Left forelimb (tissue), 1 donor: ENCODE results near the gene NAA16.
A peak's percentile ranks its signal among the peaks of the same experiment; 100 is the strongest.

Experiments
- DNase-seq: peaks from one replicate; pipeline ENCODE4 v3.0.0-alpha.2; 2018; ENCODE audit warnings: low spot score

NAA16 gene

DNA sequence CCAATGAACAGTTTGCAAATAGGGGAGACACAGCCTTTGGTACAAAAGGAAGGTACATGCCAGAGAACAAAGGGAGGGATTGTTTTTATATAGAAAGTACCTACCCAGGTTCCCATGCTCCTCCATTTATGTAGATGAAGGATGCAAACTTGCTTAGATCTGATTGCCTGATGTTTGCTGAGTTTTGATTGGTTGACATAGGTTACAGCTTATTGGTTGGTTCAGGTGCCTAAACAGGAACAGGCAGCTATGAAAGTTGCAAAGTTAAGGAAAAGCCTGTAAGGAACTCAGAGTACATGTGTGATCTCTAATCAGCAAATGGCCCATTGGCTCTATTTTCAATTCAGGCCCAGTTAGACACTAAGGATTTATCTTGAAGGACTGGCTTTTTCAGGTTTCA, 6.5 kb upstream of the NAA16 start:
- no peak for DNase-seq

DNA sequence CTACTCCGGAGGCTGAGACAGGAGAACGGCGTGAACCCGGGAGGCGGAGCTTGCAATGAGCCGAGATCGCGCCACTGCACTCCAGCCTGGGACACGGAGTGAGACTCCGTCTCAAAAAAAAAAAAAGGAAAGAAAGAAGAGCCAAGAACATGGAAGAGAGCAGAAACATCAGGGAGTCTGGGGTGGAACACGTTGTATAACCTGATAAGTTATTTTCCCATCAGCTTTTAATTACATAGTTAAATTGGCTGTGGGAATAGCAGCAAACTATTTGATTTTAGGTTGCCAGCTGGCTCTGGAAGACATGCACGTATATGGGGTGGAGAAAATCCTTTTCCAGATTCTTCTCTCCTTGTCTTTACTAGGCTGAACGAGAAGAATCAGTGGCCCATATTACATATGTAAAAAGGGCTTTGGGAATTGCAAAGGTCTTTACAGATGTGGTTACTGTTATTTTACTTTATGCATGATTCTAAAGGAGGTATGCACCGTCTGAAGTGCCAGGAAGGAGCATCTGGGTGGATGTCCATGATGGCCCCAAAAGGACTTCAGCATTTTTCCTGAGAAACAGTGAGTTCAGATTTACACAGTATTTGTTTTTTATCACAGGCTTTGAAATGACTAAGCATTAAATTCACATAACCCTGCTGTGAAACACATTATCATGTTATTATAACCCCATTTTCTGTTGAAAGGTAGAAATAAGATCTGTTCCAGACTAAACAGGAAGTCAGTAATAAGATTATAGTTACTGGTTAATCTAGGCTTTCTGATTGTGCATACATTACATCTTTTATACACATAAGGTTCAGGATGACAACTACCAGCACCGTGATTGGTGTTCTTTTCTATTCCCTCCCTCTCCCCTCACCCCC, 4.6 kb upstream of the NAA16 start:
- DNase-seq: no peak

DNA sequence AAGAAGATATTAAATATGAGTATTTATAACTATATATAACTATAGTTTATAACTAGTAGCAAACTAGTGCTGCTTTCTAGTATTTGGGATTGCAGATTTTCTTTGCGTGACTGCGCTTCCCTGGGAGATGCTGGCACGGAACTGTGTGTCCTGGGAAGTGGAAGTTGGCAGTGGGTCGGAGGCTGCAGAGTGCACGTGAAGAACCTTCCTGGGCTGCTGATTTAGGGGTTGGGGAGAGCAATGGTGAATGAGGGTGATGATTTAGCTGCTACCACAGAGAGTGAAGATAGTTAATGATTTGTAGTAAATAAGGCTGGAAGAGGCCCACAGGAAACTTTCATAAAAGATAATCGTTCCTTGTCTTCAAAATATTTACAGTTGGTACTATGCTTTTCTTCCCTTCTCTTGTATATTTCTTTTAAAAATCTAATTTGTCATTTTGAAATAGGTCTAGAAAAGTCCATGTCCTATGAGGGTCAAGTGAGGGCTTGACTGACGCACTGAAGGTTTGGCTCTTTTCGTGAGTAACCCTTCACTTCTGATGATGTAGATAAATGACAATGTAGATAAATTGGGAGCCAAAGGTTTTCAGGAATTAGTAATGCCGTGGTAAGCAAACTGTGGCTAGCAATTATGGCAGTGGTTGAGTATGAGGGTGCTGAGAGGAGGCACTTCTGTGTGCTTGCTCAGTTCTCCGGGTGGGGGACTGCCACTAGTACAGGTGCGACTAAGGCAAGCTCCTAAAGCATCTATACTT, 3.0 kb upstream of the NAA16 start:
- no peak for DNase-seq

DNA sequence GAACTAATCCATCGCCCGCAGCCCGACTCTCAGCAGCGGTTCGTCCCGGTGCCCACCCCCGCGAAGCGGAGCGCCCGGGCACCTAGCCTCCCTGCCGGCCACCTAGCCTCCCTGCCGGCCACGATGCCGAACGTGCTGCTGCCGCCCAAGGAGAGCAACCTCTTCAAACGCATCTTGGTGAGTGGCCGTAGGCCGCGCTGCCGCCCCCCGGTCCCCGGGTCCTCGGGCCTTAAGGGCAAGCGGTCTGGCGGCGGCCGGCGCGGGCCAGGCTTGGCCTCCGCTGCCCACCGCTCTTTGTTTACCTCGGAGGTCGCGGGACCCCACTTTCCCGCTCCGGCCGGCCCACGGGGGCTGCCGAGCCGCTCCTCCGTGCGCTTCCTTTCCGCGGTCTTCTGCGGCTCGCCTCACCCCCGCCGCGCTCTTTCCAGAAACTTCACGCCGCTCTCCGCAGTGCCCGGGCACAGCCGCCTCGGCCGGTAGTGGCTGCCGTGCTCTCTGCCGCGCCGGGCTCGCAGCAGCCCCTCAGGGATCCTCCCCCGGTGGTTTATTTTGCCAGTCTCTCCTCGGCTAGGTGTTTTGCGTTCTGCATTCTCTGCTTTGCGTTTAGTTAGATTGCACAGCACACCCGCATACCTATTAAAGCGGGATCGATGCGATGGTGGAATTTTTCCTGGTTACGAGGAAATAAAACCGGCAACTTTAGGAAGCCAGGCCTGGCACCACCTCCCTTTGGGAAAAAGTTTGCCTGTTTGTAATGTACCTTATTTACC, 524 bp downstream of the NAA16 start:
- DNase-seq: peak; percentile 75

DNA sequence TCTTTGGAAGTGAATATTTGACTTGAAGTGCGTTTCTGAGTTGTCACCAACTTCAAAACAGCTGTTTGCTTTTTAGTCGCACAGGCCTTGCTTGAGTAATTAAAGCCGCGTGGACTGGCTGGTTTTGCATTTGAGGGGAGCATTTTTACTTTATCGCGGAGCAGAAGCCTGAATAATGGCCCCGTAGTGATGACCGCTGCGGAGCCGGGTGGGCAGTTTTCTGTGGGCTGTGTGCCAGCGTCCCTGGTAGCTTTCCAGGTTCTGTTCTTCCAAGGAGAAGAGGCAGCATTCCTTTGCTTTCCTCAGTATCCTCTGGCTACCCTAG, 1.1 kb downstream of the NAA16 start:
- peak; percentile 62 for DNase-seq

DNA sequence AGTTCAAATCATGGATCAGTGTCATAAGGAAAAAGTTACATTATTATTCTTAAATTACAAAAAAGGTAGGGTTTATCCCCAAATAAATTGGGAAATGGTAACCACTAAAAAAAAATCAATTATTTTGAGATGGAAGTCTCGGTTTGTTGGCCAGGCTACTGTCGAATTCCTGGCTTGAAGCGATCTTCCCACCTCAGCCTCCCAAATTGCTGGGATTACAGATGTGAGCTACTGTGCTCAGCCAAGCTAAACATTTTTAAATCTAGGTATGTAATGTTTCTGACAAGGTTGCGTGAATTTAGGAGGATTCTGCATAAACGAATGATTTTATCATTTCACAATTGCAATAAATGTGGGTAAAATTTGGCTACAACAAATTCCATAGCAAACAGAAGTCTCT, 2.0 kb downstream of the NAA16 start:
- no peak for DNase-seq

DNA sequence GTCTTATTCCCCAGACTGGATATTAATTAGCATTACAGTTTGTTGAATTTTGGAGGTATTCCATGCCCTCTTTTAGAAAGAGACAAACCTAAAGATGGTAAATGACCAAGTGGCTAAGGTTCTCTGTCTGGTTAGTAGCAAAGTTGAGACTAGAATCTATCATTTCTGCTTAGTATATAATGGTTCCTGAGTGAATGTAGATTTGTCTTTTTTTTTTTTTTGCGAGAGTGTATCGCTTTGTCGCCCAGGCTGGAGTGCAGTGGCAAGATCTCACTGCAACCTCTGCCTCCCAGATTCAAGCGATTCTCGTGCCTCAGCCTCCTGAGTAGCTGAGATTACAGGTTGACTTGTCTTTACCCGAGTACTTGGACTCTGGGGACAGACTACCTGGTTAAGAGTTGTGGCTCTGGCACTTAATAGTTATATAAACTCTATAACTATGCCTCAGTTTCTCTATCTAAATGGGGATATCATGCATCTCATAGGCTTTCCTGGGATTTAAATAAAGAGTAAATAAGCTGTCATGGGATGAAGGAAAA, 2.7 kb downstream of the NAA16 start:
- no peak for DNase-seq

DNA sequence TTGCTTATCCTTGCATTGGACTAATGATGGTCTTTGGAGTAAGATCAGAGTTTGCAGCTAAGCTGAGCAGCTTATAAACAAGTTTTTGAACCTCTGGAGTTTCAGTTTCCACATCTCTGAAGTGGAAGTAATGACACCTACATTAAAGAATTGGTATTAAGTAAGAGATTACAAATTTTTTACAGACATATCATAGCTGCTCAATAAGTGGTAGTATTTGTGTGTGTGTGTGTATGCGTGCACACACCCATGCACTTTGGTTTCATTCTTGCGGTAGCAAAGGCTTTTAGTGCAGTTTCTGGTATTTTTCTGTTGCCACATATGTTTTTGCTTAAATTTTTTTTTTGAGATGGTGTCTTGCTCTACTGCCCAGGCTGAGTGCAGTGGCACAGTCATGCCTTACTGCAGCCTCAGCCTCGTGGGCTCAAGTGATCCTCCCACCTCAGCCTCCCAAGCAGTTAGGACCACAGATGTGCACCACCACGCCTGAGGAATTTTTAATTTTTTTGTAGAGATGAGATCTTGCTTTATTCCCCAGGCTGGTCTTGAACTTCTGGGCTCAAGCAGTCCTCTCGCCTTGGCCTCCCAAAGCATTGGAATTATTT, 4.5 kb downstream of the NAA16 start:
- no peak for DNase-seq

DNA sequence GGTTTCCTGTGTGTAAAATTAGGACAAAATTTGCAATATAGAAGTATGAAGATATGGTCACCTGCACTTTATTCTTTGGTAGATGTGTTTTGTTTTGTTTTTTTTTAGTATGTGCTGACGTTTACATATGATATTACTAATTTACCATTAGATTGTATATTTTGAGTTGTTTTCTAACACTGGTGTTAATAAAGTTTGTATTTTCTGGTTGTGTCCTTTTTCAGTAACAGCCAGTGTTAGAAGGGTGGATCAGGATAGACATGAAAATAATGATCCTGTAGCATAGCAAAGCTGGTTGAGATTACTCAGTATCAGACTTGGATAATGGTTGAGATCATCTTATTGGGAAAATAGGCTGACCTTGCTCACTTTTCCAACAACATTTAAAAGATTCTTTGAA, 6.2 kb downstream of the NAA16 start:
- DNase-seq: no peak

DNA sequence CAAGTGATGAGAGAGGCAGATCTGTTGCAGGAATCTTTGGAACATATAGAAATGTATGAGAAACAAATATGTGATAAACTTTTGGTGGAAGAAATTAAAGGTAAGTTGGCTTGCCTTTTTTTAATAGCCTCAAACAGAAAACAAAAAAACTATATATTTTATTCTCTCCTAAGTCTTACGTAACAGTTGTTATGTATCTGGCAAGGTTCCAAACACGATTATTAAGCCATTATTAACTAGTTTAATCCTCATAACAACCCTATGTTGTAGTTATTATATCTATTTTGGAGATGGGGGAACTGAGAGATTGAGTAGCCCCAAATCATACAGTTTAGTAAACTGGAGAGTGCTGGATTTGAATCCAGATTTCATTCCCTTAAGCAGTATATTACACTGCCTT, 14.7 kb downstream of the NAA16 start:
- no peak for DNase-seq

DNA sequence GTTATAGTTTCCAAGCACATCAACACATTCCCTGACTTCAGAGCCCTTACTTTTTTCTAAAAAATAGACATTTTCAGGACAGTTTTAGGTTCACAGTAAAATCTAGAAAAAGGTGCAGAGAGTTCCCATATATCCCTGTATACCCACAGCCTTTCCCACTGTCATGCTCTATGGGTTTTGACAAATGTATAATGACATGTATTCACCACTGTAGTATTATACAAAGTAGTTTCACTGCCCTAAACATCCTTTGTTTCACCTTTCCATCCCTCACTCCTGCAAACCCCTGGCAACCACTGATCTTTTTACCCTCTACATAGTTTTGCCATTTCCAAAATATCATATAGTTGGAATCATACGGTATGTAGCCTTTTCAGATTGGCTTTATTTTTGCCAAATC, 15.6 kb downstream of the NAA16 start:
- DNase-seq: no peak

DNA sequence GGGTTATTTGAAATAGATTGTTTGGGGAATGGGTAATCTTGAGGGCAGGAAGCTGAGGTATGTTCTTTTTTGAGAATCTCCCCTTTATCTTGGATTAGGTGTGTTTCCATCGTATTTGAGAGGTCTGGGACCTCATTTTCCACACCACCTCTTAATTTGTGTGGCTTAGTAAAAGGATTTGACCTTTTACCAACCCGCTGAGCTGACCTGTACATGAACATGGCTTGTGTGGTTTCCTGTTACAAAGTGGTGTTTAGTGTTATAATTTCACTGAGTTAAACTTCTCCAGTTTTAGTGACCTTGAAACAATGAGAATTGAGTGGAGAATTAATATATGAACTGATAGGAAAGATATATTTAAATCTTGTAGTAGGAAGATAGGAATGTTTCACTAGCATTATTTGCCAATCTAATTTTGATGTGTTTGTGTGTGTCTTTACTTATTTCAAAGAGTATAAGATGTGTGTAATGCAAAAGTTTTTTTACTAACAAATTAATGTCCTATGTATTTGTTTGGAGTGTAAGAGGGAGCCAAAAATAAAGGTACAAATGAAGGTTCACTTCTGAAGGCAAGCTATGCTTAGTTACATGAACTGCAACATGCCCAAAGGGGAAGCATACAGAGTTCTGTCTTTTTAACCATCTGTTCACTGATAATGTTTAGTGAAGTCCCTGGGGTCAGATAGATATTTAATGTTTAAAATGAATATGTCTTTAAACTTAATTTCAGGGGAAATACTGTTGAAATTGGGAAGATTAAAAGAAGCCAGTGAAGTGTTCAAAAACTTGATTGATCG, 17.1 kb downstream of the NAA16 start:
- no peak for DNase-seq

DNA sequence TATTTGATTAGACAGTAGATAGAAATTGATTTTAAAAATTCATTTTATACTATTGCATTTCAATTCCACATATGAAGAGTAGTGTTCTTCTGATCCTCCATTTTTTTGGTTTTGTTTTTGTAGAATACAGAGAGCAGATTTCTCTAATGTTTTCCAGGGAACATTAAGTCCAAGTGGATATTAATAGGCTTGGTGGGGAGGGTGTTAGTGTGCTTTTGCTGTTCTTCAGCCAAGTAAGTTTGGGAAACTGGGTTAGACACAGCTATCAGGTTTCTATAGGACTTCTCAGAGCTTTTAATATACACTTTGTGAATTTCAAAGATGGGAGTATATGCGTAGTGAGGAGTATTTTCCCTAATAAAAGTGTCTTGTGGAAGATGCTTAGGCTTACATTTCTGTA, 21.8 kb downstream of the NAA16 start:
- no peak for DNase-seq

DNA sequence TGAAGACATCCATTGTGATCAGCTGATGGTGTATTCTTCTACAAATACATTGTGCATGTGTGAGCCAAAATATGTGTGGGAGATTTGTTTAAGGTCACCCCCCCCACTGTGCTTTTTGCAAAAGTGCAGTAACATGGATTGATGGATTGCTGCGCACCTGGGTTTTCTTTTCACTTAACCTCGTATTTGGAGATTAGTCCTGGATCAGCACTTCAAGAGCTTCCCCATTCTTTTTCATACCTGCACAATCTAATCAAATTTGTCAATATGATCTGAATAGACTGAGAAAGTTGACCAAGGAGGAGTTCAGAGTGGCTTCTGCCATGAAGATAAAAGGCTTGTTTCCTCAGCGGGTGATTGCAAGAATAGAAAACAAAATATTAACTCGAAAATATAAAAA, 23.7 kb downstream of the NAA16 start:
- DNase-seq: no peak

DNA sequence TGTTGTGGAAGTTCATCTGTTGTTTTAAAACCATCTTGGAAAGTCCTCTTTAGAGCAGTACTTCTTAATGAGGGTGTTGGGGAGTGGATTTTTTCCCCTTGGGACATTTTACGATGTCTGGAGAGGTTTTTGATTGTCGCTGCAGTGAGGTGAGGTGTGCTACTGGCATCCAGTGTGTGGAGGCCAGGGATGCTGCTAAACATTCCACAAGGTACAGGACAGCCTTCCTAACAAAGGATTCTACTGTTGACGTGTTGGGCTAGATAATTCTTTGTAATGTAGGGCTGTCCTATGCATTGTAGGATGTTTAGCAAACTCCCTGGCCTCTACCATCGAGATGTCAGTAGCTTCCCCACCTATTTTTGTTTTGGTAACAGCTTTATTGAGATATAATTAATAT, 33.3 kb downstream of the NAA16 start:
- no peak for DNase-seq

DNA sequence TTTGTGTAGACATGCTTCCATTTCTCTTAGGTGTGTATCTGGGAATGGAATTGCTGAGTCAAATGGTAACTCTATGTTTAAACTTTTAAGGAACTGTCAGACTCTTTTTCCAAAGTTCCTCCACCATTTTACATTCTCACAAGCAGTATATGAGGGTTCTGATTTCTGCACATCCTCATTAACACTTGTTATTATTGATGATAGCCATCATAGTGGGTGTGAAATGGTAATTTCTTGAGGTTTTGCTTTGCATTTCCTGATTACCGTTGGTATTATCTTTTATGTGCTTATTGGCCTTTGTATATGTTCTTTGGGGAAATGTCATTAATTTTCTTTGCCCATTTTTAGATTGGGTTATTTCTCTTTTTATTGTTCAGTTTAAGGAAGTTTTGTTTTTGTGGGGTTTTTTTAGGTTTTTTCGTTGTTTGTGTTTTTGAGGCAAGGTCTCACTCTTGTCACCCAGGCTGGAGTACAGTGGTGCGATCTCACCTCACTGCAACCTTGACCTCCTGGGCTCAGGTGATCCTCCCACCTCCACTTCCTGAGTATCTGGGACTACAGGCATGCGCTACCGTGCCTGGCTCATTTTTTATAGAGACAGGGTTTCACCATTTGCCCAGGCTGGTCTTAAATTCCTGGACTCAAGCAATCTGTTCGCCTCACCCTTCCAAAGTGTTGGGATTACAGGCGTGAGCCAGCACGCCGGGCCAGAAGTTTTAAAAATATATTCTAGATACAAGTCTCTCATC, 34.3 kb downstream of the NAA16 start:
- no peak for DNase-seq

DNA sequence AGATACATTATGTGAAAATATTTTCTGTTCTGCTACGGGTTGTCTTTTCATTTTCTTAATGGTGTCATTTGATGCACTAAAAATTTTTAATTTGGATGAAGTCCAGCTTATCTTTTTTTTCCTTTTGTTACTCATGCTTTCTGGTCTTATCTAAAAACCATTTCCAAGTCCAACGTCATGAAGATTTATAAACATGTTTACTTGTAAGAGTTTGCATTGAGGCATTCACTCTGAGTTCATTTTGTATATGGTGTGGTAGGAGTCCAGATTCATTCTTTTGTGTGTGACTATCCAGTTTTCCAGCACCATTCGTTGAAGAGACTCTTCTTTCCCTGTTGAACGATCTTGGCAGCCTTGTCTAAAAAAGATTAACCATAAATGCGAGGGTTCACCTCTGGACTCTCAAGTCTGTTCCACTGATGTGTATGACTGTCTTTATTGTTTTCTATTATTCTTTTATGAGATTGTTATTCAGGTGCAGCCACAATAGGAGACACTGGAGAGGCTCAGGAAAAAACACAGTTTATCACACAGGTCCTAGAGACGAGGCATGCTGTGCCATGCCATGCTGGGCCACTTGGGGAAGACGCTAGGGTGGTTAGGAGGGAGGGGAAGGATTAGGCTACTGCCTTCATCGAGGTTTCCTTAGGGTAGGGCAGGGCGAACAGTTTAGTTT, 35.0 kb downstream of the NAA16 start:
- no peak for DNase-seq

DNA sequence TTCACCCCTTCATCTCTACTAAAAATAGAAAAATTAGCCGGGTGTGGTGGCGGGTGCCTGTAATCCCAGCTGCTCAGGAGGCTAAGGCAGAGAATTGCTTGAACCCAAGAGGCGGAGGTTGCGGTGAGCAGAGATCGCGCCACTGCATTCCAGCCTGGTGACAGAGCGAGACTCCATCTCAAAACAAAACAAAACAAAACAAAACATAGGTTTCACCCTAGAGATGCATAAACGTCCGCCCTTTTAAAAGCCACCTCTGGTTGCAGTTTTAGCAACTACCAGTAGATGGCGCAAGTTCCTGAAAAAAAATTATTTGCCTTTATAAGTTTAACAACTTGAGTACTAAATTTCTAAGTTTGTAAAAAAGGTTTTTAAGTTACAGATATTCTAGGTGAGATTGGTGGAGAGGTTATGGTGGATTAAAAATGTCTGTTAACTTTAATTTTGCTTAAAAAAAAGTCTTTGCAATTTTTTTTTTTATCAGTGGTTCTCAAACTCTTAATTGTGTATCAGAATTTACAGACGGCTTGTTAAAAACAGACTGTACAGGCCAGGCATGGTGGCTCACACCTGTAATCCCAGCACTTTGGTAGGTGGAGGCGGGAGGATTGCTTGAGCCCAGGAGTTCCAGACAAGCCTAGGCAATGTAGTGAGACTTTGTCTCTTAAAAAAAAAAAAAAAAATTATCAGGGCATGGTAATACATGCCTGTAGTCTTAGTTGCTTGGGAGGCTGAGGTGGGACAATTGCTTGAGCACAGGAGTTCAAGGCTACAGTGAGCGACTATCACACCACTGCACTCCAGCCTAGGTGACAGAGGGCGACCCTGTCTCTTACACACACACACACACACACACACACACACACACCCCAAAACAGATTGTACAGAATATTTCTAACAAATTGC, 42.1 kb downstream of the NAA16 start:
- DNase-seq: no peak

DNA sequence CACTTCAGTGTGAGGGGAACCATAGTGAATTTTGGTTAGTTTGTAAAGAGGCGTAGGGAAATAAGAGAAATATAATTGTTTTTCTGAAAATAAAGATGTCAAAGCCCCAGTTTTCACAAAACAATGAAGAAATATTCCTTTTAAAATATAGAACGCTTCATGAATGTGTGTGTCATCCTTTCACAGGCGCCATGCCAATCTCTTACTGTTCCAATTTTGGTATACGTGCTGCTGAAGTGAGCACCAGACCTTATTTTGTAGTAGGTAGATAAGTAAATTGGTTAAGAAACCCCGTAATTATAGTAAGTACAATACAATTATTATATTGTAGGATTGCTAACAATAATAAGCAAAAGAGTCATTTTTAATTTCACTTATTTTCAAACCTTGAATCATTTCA, 43.3 kb downstream of the NAA16 start:
- DNase-seq: no peak
